ACHN (cell line): ENCODE measurements around the gene KERA.

ENCODE experiments used
- DNase-seq: peaks from one replicate; pipeline ENCODE4 v3.0.0-alpha.2; 2015
- in situ Hi-C: cut with HindIII; loops from 2 replicates; pipeline ENCODE4 v1.10.0; 2017; ENCODE audit warnings: low sequenced_read_pairs, low pct_ligation_motif_present, low pct_unique_long_range_greater_than_20kb

The KERA gene

DNA sequence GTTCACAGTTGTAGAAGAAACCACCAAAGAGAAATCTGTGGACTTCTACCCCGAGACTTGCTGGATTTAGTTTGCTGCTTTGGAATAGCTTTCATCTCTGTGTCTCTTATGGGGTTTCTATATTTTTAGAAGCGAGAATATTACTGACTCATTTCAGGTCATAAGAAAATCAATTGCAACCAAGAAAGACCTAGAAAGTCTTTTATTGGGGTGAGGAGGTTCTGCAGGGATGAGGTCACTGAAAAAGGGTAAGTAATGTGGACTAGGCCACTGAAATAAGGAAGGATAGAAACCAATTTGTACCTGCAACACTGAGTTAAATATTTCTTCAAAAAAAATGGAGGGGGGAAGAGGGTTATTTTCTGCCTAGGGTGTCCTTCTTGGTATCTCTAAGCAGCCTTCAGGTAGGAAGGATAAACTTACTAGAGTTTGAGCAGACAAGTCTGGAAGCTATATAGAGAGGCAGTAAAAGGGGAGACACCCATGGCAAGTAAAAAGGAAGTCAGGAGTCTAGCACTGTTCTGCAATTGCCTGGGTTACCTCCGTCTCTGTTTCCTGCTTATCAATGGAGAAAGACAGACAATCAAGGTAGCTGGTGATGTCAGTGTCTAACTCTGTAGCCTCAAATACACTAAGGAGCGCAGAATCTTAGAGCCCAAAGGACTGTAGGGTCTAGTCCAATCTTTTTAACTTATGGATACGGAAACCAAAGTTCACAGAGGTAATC lies 19.6 kb upstream of the KERA start:
- DNase-seq, result no peak
- in situ Hi-C loops, result no loop called here

DNA sequence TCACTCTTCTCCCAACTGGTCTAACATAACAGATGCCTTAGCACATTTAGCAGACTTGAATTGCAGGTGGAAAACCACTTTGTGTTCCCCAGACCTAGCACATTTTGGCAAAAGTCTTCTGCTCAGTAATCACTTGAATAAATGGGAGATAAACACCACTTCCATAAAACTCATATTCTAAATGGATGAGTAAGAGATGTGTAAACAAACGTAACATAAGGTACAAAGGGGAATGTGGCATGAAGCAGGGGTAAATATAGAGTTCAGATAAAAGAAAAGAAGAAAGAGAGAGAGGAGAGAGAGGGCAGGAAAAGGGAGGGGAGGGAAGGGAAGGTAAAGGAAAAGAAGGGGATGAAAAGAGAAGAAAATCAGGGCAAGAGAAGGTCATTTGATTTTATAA lies 17.0 kb upstream of the KERA start:
- DNase-seq, result no peak
- in situ Hi-C loops, result no loop called here

DNA sequence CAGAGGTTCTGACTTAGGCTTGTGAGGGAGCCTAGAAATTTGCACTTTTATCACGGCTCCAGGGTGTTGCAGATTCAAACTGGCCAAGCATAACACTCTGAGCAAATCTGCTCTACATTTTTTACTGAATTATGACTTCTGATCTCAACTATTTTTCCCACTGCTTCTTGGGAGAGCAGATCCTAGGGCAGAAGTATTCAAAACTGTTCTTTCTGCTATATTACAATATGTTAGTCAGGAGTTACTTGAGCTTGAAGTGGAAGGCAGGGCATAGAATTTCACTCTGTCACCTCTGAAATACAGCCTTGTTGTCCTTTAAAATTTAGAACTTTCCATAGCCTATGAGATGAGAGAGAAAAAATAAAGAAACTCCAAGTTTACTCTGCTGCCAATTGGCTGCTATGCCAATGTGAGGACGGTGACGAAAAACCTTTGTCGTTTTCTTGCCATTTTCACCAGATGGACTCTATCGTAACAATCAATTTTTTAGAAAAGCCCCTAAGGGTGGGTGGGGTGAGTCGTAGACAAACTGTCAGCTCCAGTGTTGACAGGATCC lies 16.4 kb upstream of the KERA start:
- DNase-seq, result no peak

DNA sequence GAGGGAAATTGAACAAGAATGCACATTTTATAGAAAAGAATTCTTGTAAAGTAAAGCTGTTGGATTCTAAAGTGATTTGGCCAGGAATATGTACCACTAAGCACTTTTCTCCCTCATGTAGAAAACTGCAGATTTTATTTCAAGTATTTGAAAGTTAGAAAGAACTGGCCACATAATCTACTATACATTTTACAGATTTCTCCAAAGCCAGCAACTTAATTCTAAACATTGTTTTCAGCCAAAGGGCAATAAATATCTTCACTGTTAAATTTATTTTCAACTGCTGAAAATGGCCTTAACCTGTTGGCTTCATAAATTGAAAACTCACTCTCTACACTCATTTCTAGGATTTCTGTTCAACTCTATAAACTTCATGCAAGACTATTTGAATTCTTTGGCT lies 15.6 kb upstream of the KERA start:
- in situ Hi-C loops, result no loop called here
- no peak for DNase-seq

More for the DNA sequence above, 16.4 kb upstream of the KERA start:
- in situ Hi-C loops, result no loop called here

DNA sequence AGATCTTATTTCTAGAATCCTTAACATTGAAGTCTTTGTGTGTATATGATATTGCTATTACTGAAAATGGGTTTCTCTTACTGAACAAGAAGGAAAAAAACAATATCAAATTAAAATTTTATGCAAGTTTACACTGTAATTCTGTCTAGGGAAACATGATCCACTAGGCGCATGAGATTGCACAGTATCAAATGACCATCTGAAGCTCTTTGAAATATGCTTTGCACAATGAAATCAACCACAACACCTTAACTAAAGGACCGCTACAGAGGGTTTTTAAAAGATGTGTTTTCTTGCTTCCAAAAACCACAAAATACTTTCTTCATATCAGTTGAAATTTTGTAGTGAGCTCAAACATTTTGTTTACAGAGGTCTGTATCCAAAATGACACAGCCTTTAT lies 15.1 kb upstream of the KERA start:
- no peak for DNase-seq

DNA sequence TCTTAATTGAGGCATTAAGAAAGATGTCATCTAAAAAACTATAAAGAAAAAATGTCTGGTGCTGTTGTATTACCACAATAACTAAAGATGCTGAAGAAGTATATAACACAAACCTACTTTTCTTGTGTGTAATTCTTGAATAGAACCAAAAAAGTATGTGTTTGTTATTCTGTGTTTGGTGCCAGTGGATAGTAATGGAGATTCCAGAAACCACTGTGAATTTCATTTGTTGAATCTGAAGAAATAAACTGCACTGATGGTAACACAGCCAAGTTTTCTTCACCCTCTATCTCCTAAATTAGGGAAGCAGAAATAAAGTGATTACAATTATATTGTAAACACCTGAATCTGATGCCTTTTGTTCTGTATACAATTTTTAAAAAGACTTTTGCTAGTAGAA lies 13.1 kb upstream of the KERA start:
- in situ Hi-C loops, result no loop called here
- DNase-seq, result no peak

More for the DNA sequence above, 15.1 kb upstream of the KERA start:
- in situ Hi-C loops, result no loop called here

DNA sequence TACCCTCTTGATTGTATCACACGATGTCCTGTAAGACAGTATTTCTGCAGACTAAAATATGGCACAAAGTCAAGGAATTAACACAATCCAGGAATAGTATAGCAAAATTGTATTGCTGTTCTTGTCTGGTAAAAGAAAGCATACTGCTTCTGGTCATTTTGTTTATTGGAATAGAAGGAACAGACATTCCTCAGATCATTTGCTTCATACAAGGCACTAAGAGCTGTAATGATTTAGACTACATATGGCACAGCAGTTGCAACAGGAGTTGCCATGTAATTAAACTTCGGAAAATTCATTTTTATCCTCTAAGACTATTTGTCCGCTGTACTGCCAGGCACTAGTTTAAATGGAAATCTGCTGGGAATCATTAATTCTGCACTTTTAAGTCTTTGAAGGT lies 7.6 kb upstream of the KERA start:
- DNase-seq, result no peak
- in situ Hi-C loops, result no loop called here

DNA sequence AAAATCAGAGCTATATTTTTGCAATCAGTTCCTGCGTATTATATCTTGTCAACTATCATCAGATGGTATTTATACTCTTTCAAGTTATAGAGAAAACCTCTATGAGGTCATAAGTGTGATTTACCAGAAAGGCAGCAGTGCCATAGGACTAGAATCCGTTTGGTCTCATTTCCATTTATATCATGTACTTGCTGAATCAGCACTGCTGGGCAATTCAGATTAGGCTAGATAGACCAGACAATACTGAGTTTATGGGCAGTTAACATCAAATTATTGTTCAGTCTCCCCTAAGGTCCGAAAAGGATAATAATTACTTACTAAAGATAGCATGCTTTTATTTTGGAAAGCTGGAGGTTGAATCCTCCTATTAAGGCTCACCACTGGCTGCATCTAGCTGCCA lies 6.8 kb upstream of the KERA start:
- in situ Hi-C loops, result no loop called here
- DNase-seq, result no peak

DNA sequence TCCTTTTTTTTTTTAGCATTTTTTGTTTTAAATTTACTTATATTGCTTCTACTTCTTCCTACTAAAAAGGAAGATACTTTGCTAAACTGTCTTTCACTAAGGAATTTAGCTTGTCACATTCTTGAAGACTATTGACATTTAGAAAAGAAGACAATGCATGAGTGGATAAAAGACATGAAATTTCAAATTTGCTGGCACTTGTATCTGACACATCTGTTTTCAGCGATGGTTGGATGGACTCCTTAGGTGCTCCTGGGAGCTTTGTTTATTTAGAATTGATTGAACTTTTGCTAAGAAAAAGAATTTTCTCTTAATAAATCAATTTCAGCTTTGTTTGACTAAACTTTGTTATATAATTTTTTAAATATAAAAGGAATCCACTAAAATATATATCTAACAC lies 3.3 kb upstream of the KERA start:
- in situ Hi-C loops, result no loop called here

DNA sequence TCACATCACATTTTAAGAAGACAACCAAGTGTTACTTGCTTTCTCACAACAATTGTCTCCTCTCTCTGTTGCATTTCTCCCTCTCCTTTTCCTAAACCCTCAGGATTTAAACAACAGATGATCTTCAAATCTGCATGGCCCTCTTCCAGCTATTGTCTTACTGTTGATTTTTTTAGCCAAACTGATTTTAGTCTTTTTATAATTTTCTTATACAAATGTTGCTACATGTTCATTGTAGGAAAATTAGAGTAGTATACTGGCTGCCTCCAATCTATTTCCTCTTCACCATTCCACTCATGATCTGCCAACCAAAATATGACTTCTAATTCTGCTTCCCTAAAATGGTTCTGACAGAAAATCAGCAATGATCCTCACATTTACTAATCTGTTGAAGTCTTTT lies 1.4 kb upstream of the KERA start:
- in situ Hi-C loops, result no loop called here
- no peak for DNase-seq

More for the DNA sequence above, 3.3 kb upstream of the KERA start:
- no peak for DNase-seq

DNA sequence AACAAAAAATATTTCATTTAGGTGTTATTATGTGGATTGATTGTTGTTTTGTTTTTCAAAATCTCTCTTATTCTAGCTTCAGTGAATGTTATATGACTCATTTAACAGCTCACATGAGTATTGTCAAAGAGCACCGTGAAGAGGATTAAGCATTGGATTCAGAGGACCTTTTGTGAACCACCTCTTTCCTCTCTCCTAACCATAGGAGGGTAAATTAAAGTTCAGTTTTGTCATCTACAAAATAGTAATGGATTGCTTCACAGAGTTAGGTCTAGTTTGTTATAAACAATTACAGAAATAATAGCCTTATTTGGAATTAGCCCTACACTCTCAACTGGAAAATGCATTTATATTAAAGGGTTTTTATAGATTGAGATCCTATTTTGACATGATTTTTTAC lies 962 bp upstream of the KERA start:
- DNase-seq, result no peak
- in situ Hi-C loops, result no loop called here

DNA sequence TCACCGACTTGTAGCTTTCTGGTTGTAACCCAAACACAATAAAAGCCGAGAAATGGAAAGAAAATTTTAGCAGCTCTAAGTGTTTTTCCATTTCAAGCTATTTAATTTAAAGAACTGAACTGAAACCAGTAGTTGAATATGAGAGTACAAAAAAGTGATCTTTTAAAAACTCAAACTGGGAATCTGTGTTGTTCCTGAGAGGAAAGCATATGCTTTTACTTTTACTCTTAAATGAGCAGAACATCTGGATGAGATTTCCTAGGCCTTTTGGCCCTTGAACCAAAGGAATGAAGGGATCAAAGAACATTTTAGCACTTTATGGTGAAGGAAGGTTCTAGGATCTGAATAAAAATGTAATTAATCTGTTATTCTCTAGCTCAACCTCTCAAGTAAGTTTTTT lies 1.3 kb downstream of the KERA start:
- DNase-seq, result no peak
- in situ Hi-C loops, result no loop called here

DNA sequence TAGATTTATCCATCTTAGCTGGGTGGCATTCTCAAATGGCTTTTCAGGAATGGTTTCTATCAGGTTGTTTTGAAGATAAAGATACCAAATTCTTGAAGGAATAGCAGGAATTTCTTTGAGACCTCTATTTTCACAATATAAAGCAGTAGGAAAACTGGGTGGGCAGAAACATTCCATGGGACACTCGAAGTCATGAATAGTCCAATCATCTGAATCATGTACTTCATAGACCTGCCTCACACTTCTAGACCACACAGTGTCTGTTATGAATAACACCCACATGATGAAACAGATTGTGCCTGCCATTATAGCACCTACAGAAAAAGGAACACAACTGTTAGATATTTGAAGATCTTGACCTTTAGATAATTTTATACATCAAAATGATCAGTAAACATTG lies 1.8 kb downstream of the KERA start:
- no peak for DNase-seq
- in situ Hi-C loops, result no loop called here

DNA sequence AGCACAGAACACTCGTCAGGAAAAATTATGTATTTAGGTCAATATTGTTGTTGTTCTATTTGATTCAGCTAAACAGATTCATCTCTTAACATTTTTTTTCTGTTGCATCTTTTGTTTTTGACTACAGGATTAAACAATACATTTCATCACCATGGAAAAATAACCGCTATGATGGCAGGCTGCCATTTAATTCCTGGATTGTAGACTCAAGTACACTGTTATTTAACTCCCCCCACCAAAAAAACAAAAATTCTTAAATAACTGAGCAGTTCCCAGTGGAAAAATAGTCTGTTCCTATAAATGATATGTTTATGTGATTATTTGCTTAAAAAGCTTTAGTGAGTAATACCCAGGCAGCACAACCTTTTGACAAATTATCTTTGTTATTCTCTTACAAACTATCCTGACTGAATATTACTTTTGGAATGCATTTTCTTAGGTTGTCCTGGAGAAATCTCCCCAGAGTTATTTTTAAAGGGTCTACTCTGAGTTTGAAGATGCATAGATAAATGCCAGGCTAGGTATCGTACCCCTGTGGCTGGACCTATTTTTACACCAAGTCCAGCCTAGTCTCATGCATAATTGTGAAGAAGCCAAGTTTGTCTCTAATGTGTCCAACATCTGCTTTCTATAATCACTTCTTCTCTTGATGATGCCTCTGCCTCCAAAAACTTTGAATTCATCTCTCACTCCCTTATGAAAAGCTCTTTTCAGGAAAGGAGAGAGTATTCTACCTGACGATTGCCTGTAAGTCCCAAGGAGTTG lies 3.7 kb downstream of the KERA start:
- in situ Hi-C loops, result no loop called here
- no peak for DNase-seq

DNA sequence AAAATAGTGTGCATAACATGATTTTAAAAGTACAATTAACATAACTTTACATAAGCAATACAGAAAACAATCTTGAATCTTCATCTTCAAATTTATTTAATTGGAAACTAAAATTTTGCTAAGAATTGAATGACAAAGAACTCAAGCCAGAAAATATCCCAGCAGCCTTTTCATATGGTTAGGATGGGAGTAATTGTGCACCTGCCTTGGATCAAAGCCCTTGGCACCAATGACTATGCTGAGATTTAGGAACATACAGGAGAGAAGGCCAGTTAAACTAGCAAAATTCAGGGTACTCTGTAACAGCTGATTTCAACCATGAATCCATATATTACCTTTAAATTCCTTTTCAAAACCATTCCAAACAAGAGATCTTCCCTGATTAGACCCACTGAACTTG lies 5.8 kb downstream of the KERA start:
- DNase-seq, result no peak
- in situ Hi-C loops, result no loop called here

DNA sequence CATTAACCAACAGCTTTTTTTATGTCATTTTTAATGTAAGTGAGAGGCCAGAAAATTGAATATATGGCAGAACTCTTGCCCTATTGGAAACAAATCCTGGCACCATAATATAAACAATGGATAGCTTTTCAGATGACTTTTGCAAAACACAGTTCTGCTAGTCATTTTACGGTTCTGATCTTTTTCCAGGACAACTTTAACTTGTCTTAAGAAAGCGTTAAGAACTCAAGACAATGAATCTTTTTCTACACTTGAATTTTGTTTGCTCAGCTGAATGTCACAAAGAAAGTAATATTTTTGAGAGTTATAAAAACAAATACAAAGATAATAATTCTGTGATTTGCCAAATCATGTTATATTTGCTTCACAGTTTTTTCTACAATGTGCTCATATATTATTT lies 13.2 kb downstream of the KERA start:
- DNase-seq, result no peak
- in situ Hi-C loops, result no loop called here

DNA sequence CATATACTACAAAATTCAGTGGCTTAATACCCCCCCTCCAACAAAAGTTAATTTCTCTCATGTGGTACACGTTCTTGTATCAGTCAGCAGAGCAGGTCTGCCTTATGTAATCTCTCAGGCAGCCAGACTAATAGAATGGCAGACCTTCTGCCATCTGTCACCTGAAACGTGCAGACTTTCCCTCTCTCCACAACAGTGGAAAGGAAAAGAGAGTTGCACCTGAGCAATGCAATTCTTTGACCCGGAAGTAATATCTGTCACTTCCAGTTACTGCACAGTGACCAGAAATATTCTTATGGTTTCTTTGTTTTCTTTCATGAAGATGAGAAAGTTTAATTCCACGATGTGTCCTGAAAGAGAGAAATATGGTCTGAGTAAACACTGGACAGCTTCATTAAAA lies 14.4 kb downstream of the KERA start:
- DNase-seq, result no peak
- in situ Hi-C loops, result no loop called here

DNA sequence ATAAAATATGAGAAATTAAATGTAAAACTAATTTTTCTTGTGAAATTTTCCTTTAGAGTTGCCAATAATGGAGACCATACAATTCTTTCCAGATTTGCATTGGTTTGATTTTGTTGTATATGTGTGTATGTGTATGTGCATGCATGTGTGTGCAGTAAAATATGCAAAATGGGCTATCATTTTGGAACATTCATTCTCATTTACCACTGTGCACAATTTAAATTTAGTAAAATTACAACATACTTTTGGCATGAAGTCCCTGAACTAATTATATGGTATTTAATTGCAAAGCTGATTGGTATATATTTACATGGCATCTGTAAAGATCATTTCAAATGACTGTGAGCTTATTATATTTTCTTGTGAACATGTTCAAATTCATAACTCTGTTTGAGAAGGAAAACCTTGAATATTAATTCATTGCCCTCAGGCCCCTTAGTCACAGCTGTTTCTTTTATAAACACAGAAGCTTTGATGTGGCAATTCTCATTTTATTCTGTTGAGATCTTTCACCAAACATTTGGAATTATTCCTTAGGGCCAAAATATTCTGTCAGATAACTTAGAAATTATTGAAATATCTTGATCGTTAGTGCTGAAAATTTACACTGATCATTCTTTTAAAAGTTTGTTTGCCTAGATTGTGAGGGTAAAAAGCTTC lies 17.6 kb downstream of the KERA start:
- DNase-seq, result no peak
- in situ Hi-C loops, result no loop called here

DNA sequence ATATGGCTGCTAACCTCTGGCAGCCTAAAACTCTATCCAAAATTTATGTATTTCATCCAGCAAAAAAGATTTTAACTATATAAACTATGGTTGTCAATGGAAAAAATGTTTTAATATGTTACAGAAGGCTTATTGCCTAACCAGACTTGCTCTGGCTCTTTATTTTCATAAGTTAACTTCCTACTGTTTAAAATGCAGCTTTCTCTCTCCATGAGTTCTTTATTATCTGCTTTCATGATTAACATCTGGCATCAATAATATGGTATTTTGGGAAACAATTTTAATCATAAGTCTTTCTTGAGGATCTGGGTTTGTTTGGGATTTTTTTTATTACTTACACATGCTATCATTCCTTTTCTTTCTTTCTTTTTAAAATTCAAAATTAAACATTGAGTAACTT lies 20.5 kb downstream of the KERA start:
- DNase-seq, result no peak
- in situ Hi-C loops, result no loop called here
